GM12875 (cell line): ENCODE results near the gene LAMB3.

Experiments
- H3K4me3 ChIP-seq: one replicate; pipeline ENCODE4 v1.5.1; 2011; ENCODE audit warnings: low read depth, low read length, control low read depth
- TF ChIP-seq, protein P1 (sequence below): IDR thresholded peaks from 2 replicates; pipeline ENCODE4 v1.5.1; 2011; ENCODE audit warnings: low read depth, mild to moderate bottlenecking, control low read depth, inconsistent platforms, low read length, moderate library complexity, borderline replicate concordance; ENCODE audit not compliant: insufficient read depth

LAMB3 gene

GRCh38 chr1:209617047-209617673, 35.1 kb downstream of the LAMB3 start:
- TF ChIP-seq, protein P1, sequence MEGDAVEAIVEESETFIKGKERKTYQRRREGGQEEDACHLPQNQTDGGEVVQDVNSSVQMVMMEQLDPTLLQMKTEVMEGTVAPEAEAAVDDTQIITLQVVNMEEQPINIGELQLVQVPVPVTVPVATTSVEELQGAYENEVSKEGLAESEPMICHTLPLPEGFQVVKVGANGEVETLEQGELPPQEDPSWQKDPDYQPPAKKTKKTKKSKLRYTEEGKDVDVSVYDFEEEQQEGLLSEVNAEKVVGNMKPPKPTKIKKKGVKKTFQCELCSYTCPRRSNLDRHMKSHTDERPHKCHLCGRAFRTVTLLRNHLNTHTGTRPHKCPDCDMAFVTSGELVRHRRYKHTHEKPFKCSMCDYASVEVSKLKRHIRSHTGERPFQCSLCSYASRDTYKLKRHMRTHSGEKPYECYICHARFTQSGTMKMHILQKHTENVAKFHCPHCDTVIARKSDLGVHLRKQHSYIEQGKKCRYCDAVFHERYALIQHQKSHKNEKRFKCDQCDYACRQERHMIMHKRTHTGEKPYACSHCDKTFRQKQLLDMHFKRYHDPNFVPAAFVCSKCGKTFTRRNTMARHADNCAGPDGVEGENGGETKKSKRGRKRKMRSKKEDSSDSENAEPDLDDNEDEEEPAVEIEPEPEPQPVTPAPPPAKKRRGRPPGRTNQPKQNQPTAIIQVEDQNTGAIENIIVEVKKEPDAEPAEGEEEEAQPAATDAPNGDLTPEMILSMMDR: no peak
- H3K4me3 ChIP-seq: no peak overlapping the region

DNA sequence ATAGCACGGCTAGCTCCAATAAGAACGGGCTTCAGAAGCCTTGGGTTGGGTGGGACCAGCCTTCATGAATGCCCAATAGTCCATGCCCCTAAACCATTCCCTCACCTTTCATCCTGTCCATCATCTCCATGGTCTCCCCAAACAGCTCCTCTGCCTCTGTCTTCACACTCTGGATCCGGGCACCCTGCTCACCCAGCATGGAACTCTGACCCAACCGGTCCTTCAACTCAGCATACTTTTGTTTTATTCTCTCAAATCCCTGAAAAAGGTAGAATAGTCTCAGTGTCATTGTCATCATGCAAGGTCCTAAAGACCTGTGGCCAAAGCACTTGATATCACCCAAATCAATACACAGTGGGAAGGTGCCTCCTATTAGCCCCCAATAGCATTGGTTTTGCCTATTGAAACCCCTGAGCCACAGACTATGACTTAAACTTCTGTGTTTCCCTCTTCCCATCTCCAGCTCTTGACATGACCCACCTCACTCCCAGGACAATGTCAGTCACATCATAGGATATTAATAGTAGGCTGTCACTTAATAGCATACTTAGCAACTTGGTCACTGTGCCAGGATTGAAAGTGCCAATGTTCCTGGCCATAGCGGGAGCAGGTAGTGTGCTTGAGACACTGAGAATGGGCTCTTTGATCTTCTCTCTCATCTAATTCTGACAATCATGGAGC, 35.7 kb downstream of the LAMB3 start:
- no peak overlapping the region for H3K4me3 ChIP-seq
- TF ChIP-seq, protein P1: no peak

- TF ChIP-seq, protein P1: no peak
- no peak overlapping the region for H3K4me3 ChIP-seq
These were observed 37.3 kb downstream of the LAMB3 start for GRCh38 chr1:209614906-209615305.

GRCh38 chr1:209614151-209614420, 38.1 kb downstream of the LAMB3 start:
- TF ChIP-seq, protein P1: no peak
- H3K4me3 ChIP-seq: no peak overlapping the region

- TF ChIP-seq, protein P1: no peak
These were observed 38.6 kb downstream of the LAMB3 start for GRCh38 chr1:209613400-209614150.

GRCh38 chr1:209612646-209613399, 39.4 kb downstream of the LAMB3 start:
- H3K4me3 ChIP-seq: no peak overlapping the region
- TF ChIP-seq, protein P1: no peak

More at GRCh38 chr1:209613400-209614150, 38.6 kb downstream of the LAMB3 start:
- H3K4me3 ChIP-seq: no peak overlapping the region
